Endothelial cell of umbilical vein (primary cell): ENCODE results near the gene ACAD8.
A peak's percentile ranks its signal among the peaks of the same experiment; 100 is the strongest.

Experiments used
- EZH2 ChIP-seq: IDR thresholded peaks from 2 replicates; pipeline ENCODE4 v1.6.1; 2012; ENCODE audit warnings: borderline replicate concordance, low read depth, mild to moderate bottlenecking, moderate library complexity, low read length, inconsistent platforms; ENCODE audit not compliant: severe bottlenecking
- GATA2 ChIP-seq: IDR thresholded peaks from 2 replicates; pipeline ENCODE4 v1.7.0; 2011; ENCODE audit warnings: low read depth, mild to moderate bottlenecking, moderate library complexity, mixed read lengths, low read length; ENCODE audit not compliant: insufficient read length, insufficient read depth
- JUN ChIP-seq: IDR thresholded peaks from 2 replicates; pipeline ENCODE4 v1.6.1; 2011; ENCODE audit warnings: borderline replicate concordance, low read depth; ENCODE audit not compliant: insufficient read length, insufficient read depth
- POLR2A ChIP-seq: IDR thresholded peaks from 2 replicates; pipeline ENCODE4 v1.6.1; 2012; ENCODE audit warnings: low read depth, mild to moderate bottlenecking, control low read depth, low read length
- POLR2AphosphoS5 ChIP-seq: IDR thresholded peaks from 2 replicates; pipeline ENCODE4 v1.6.1; 2012; ENCODE audit warnings: low read depth, mild to moderate bottlenecking, control low read depth, low read length, moderate library complexity; ENCODE audit not compliant: insufficient read depth
- TF ChIP-seq, protein P1 (sequence below), 2 donors: IDR thresholded peaks; 1 replicate in 1 of 2; 2 replicates in 1 of 2; pipeline ENCODE4 v1.5.1; 2011; ENCODE audit warnings: low read length in 2 of 2, mild to moderate bottlenecking in 2 of 2, moderate library complexity in 2 of 2, control low read depth in 1 of 2, inconsistent platforms in 1 of 2, low read depth in 1 of 2; ENCODE audit not compliant: insufficient read depth in 1 of 2; ENCODE audit errors: extremely low read depth in 1 of 2

DNA sequence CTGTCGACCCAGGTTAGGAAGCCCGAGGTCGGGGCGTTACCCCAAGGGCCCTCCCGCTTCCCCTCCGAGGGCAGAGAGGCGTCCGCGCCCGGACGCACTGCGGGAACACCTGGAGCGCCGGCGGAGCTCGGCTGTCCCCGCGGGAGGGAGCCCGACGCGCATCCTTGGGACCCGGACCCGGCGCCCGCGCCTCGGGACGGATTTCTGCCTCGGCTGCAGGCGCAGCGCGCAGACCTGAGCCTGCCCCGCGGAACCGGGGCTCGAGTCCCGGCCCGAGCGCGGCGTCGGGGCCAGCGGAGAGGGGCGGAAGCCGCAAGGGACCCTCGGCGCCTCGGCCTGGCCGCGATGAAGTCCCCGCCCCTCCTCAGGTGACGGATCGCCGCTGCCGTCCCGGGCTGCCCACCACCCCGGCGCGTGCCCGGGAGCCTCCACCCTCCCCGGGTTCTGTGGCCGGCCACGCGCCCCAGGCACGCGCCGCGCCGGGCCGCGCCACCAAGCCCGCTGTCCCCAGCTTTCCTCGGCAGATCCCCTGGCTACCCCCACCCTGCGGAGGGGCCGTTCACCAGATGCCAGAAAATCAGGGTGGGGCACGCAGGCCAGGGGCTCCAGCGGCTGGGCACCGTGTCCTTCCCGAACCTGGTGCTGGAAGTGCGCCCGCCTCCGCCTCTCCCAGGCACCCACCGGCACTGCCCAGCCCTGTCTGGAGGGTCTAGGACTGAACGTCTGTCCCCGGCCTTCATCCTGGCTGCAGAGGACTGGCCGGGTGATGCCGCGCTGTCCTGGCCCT, 23.2 kb downstream of the ACAD8 start:
- TF ChIP-seq, protein P1, sequence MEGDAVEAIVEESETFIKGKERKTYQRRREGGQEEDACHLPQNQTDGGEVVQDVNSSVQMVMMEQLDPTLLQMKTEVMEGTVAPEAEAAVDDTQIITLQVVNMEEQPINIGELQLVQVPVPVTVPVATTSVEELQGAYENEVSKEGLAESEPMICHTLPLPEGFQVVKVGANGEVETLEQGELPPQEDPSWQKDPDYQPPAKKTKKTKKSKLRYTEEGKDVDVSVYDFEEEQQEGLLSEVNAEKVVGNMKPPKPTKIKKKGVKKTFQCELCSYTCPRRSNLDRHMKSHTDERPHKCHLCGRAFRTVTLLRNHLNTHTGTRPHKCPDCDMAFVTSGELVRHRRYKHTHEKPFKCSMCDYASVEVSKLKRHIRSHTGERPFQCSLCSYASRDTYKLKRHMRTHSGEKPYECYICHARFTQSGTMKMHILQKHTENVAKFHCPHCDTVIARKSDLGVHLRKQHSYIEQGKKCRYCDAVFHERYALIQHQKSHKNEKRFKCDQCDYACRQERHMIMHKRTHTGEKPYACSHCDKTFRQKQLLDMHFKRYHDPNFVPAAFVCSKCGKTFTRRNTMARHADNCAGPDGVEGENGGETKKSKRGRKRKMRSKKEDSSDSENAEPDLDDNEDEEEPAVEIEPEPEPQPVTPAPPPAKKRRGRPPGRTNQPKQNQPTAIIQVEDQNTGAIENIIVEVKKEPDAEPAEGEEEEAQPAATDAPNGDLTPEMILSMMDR (IDR thresholded peaks at IDR 0.05; ENCODE audit: extremely low read depth in 1 of 2, insufficient read depth in 1 of 2, low read depth in 1 of 2, low read length in 2 of 2) = no peak
- no peak for TF ChIP-seq POLR2A
- peak; percentile 77 for TF ChIP-seq EZH2
- no peak for TF ChIP-seq GATA2
- no peak for TF ChIP-seq JUN
- no peak for TF ChIP-seq POLR2AphosphoS5
